SU-DHL-6 (cell line): ENCODE results near the gene PGLYRP1.

Source experiments
- H2AFZ ChIP-seq: fragments of 200-600 bp; sonication (generic); 2 replicates; pipeline ENCODE4 v1.6.1; 2014; ENCODE audit warnings: low read depth, mild to moderate bottlenecking, moderate library complexity, mixed read lengths, antibody characterized with exemption, low read length; ENCODE audit not compliant: severe bottlenecking
- H3F3A ChIP-seq: fragments of 200-600 bp; shearing (Covaris generic); 2 replicates; pipeline ENCODE4 v1.6.0; 2016; ENCODE audit warnings: antibody characterized with exemption, mild to moderate bottlenecking; ENCODE audit not compliant: insufficient read depth
- H3K27ac ChIP-seq: fragments of 200-600 bp; sonication (generic); 2 replicates; pipeline ENCODE4 v1.5.1; 2016; ENCODE audit warnings: low read depth, mild to moderate bottlenecking, low read length, moderate library complexity, mixed read lengths
- H3K27me3 ChIP-seq: fragments of 200-600 bp; sonication (generic), shearing (Covaris generic); 2 replicates; pipeline ENCODE4 v1.6.0; 2014; ENCODE audit warnings: mild to moderate bottlenecking, low read length
- H3K36me3 ChIP-seq: fragments of 200-600 bp; sonication (generic); 2 replicates; pipeline ENCODE4 v1.6.1; 2014; ENCODE audit warnings: mild to moderate bottlenecking, low read length, mixed read lengths
- H3K4me2 ChIP-seq: fragments of 300-600, 200-600 bp; shearing (Covaris generic), sonication (generic); 2 replicates; pipeline ENCODE4 v1.6.0; 2014; ENCODE audit warnings: low read length, low read depth, mild to moderate bottlenecking; ENCODE audit not compliant: poor library complexity, severe bottlenecking
- H3K4me3 ChIP-seq: fragments of 200-600 bp; sonication (generic); 2 replicates; pipeline ENCODE4 v1.5.1; 2014; ENCODE audit warnings: antibody characterized with exemption, low read length, mild to moderate bottlenecking, mixed read lengths; ENCODE audit not compliant: insufficient read depth, poor library complexity, severe bottlenecking
- H3K79me2 ChIP-seq: fragments of 200-600 bp; sonication (generic); 2 replicates; pipeline ENCODE4 v1.6.1; 2014; ENCODE audit warnings: mild to moderate bottlenecking, low read length, moderate library complexity; ENCODE audit not compliant: insufficient read depth
- H3K9ac ChIP-seq: fragments of 200-600 bp; sonication (generic); 2 replicates; pipeline ENCODE4 v1.7.0; 2014; ENCODE audit warnings: mild to moderate bottlenecking, low read length
- H3K9me2 ChIP-seq: fragments of 200-600 bp; sonication (generic); replicated peaks from 2 replicates; pipeline ENCODE4 v1.6.1; 2014; ENCODE audit warnings: low read length; ENCODE audit not compliant: insufficient read depth
- H3K9me3 ChIP-seq: fragments of 200-600 bp; sonication (generic); 2 replicates; pipeline ENCODE4 v1.6.1; 2014; ENCODE audit warnings: low read length, mixed read lengths; ENCODE audit not compliant: insufficient read depth
- H4K20me1 ChIP-seq: fragments of 200-600 bp; sonication (generic); 2 replicates; pipeline ENCODE4 v1.6.1; 2014; ENCODE audit warnings: low read depth, mild to moderate bottlenecking, antibody characterized with exemption, low read length, moderate library complexity, mixed read lengths
- CTCF ChIP-seq: fragments of 200-600 bp; sonication (generic); IDR thresholded peaks from one replicate; pipeline ENCODE4 v1.5.1; 2017; ENCODE audit warnings: antibody characterized with exemption, mild to moderate bottlenecking, low read length, moderate library complexity; ENCODE audit not compliant: insufficient read depth, poor library complexity, severe bottlenecking
- EZH2phosphoT487 ChIP-seq: fragments of 200-600 bp; sonication (generic), shearing (Covaris generic); conservative IDR thresholded peaks from 2 replicates; pipeline ENCODE4 v1.6.1; 2018; ENCODE audit warnings: mild to moderate bottlenecking, antibody characterized with exemption, low read length, moderate library complexity, mixed read lengths

The PGLYRP1 gene

GRCh38 chr19:46052896-46053295 lies 30.0 kb upstream of the PGLYRP1 start:
- no peak overlapping the region for H3K27ac ChIP-seq
- H3F3A ChIP-seq: no peaks in the 10 kb centered on the region
- no peaks in the 10 kb centered on the region for H3K27me3 ChIP-seq
- H3K4me3 ChIP-seq: no peak overlapping the region
- H3K9me3 ChIP-seq: no peaks in the 10 kb centered on the region
- H2AFZ ChIP-seq: no peak overlapping the region
- no peaks in the 10 kb centered on the region for H3K9me2 ChIP-seq
- H3K9ac ChIP-seq: no peak overlapping the region
- H4K20me1 ChIP-seq: no peaks in the 10 kb centered on the region
- H3K36me3 ChIP-seq: no peaks in the 10 kb centered on the region
- TF ChIP-seq CTCF (no peak), EZH2phosphoT487 (no peak)
- H3K4me2 ChIP-seq: no peak overlapping the region
- no peaks in the 10 kb centered on the region for H3K79me2 ChIP-seq

GRCh38 chr19:46049597-46049996 lies 26.7 kb upstream of the PGLYRP1 start:
- no peak overlapping the region for H3K4me2 ChIP-seq

GRCh38 chr19:46043519-46043918 lies 20.7 kb upstream of the PGLYRP1 start:
- H3K27ac ChIP-seq: no peak overlapping the region
- H3K4me2 ChIP-seq: no peak overlapping the region
- H3K27me3 ChIP-seq: no peaks in the 10 kb centered on the region
- H3K4me3 ChIP-seq: no peak overlapping the region
- TF ChIP-seq CTCF: no peak
- no peak for TF ChIP-seq EZH2phosphoT487
- no peaks in the 10 kb centered on the region for H3F3A ChIP-seq
- no peak overlapping the region for H3K9ac ChIP-seq
- no peaks in the 10 kb centered on the region for H3K36me3 ChIP-seq
- H3K9me3 ChIP-seq: no peaks in the 10 kb centered on the region
- H3K9me2 ChIP-seq: no peaks in the 10 kb centered on the region
- H3K79me2 ChIP-seq: no peaks in the 10 kb centered on the region
- H2AFZ ChIP-seq: no peak overlapping the region
- H4K20me1 ChIP-seq: no peaks in the 10 kb centered on the region

More at GRCh38 chr19:46049597-46049996, 26.7 kb upstream of the PGLYRP1 start:
- H3K36me3 ChIP-seq: no peaks in the 10 kb centered on the region
- H3K9me3 ChIP-seq: no peaks in the 10 kb centered on the region
- no peak overlapping the region for H2AFZ ChIP-seq
- H3F3A ChIP-seq: no peaks in the 10 kb centered on the region
- no peaks in the 10 kb centered on the region for H3K9me2 ChIP-seq
- TF ChIP-seq CTCF (no peak), EZH2phosphoT487 (no peak)
- no peak overlapping the region for H3K4me3 ChIP-seq
- no peak overlapping the region for H3K9ac ChIP-seq
- H3K27ac ChIP-seq: no peak overlapping the region
- H3K79me2 ChIP-seq: no peaks in the 10 kb centered on the region
- no peaks in the 10 kb centered on the region for H3K27me3 ChIP-seq
- no peaks in the 10 kb centered on the region for H4K20me1 ChIP-seq
